ENCODE data around the gene EFCC1.

DNA sequence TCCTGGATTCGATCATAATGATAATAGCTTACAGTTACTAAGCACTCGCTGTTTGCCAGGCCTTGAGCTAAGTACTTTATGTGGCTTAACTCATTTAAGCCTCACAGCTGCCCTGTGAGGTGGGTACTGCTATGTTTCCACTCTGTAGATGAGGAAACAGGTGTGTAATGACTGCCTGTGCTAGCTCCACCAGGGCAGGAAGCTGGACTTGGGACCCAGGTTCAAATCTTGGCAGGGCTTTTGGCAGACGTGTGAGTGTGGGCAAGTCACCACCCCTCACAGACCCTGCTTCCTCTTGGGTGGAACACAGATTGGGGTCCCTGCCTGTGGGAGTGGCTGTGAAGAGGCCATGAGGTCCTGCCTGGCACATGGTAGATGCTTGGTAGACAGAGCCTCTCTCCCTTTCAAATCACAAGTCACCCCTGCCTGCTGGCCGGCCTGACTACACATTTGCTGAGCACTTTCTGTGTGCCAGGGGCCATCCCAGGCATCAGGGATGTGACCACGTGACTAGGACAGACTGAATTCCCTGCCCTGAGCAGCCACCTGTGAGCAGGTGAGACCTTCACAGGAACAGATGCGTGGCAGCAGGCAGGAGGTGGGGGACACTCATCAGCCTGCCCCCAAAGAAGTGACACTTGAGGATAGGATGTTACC is 3.7 kb downstream of the EFCC1 start:
- TF ChIP-seq, protein P1, sequence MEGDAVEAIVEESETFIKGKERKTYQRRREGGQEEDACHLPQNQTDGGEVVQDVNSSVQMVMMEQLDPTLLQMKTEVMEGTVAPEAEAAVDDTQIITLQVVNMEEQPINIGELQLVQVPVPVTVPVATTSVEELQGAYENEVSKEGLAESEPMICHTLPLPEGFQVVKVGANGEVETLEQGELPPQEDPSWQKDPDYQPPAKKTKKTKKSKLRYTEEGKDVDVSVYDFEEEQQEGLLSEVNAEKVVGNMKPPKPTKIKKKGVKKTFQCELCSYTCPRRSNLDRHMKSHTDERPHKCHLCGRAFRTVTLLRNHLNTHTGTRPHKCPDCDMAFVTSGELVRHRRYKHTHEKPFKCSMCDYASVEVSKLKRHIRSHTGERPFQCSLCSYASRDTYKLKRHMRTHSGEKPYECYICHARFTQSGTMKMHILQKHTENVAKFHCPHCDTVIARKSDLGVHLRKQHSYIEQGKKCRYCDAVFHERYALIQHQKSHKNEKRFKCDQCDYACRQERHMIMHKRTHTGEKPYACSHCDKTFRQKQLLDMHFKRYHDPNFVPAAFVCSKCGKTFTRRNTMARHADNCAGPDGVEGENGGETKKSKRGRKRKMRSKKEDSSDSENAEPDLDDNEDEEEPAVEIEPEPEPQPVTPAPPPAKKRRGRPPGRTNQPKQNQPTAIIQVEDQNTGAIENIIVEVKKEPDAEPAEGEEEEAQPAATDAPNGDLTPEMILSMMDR (optimal IDR thresholded peaks at IDR 0.05 in 1 of 3, IDR thresholded peaks at IDR 0.05 in 1 of 3, conservative IDR thresholded peaks at IDR 0.05 in 1 of 3; ENCODE audit: extremely low read depth in 1 of 3, insufficient read depth in 2 of 3, low read length in 3 of 3): no peak
- TF ChIP-seq EZH2 (IDR thresholded peaks at IDR 0.05; ENCODE audit: low read length): no peak
